Endothelial cell of umbilical vein (primary cell): Measurements from ENCODE around the gene HOXC9. TPM values are rescaled to one million over a fixed set of nuclear protein-coding genes. Genes with fewer than 3 reads are reported as not detected.

Experiments used
- BruUV-seq: library from RNA; stranded (reverse); fragments of 400-500 nt; replicated peaks from 2 replicates; lab custom pipeline; 2021; lab: Mats Ljungman, UMichigan
- CTCF ChIA-PET: fragments of 300-600, 350-600 bp; sonication (Branson Sonifier 250); formaldehyde crosslinking; loops from one replicate; lab custom pipeline; 2021; ENCODE audit warnings: antibody characterized with exemption, inconsistent platforms; lab: Charles Lee
- POLR2A ChIA-PET: fragments of 300-600, 350-600 bp; sonication (Branson Sonifier 250); formaldehyde crosslinking; loops from one replicate; lab custom pipeline; 2021; ENCODE audit warnings: antibody characterized with exemption, inconsistent platforms; lab: Charles Lee
- DNase-seq: peaks from one replicate; pipeline ENCODE4 v3.0.0-alpha.2; 2011; ENCODE audit warnings: low read depth, low spot score
- FAIRE-seq: peaks from 2 replicates; lab custom pipeline; 2011; peaks lifted over from hg19 to GRCh38; lab: Jason Lieb, UNC
- H2AFZ ChIP-seq: 2 replicates; pipeline ENCODE4 v1.6.0; 2012; ENCODE audit warnings: low read depth, low read length, control low read depth, inconsistent platforms
- H3K27ac ChIP-seq: 2 replicates; pipeline ENCODE4 v1.5.1; 2011; ENCODE audit warnings: low read depth, mild to moderate bottlenecking, control low read depth, low read length, moderate library complexity; ENCODE audit not compliant: insufficient read depth
- H3K27me3 ChIP-seq, 2 experiments: 2 replicates each; pipeline versions ENCODE4 v1.6.0 to v1.6.1; 2011; ENCODE audit warnings: low read length in 2 of 2, mixed read lengths in 1 of 2; ENCODE audit not compliant: control insufficient read depth in 2 of 2, insufficient read depth in 2 of 2
- H3K36me3 ChIP-seq, 2 experiments: 2 replicates in 1 of 2; 3 replicates in 1 of 2; pipeline ENCODE4 v1.5.1; 2011; ENCODE audit warnings: low read length in 2 of 2, mild to moderate bottlenecking in 1 of 2, moderate library complexity in 1 of 2; ENCODE audit not compliant: control insufficient read depth in 2 of 2, insufficient read depth in 2 of 2; ENCODE audit errors: extremely low read depth in 1 of 2
- H3K4me1 ChIP-seq: 3 replicates; pipeline ENCODE4 v1.5.1; 2011; ENCODE audit warnings: mild to moderate bottlenecking, low read length; ENCODE audit not compliant: control insufficient read depth, insufficient read depth; ENCODE audit errors: extremely low read depth
- H3K4me2 ChIP-seq: 2 replicates; pipeline ENCODE4 v1.6.1; 2011; ENCODE audit warnings: low read length, control low read depth, mixed read lengths; ENCODE audit not compliant: insufficient read depth
- H3K4me3 ChIP-seq, 3 experiments: fragments of 200-600 bp in 1 of 3; sonication (generic), shearing (Covaris generic) in 1 of 3; replicated peaks in 1 of 3; 2 replicates each; pipeline ENCODE4 v1.5.1; 2011 to 2016; ENCODE audit warnings: control low read depth in 3 of 3, low read length in 3 of 3, mild to moderate bottlenecking in 2 of 3, inconsistent platforms in 1 of 3, low read depth in 1 of 3, moderate library complexity in 1 of 3; ENCODE audit not compliant: insufficient read depth in 1 of 3
- H3K79me2 ChIP-seq: 2 replicates; pipeline ENCODE4 v1.6.0; 2012; ENCODE audit warnings: low read length, inconsistent platforms; ENCODE audit not compliant: control insufficient read depth, insufficient read depth
- H3K9ac ChIP-seq: replicated peaks from 2 replicates; pipeline ENCODE3; 2011; ENCODE audit warnings: low read length, control low read depth; ENCODE audit not compliant: insufficient read depth; ENCODE audit errors: extremely low read depth
- H3K9me1 ChIP-seq: replicated peaks from 3 replicates; pipeline ENCODE4 v1.6.0; 2011; ENCODE audit warnings: mild to moderate bottlenecking, low read length; ENCODE audit not compliant: control insufficient read depth, insufficient read depth; ENCODE audit errors: extremely low read depth
- H3K9me3 ChIP-seq: replicated peaks from 2 replicates; pipeline ENCODE4 v1.5.1; 2012; ENCODE audit warnings: low read length, inconsistent platforms; ENCODE audit not compliant: control insufficient read depth, insufficient read depth
- H4K20me1 ChIP-seq: replicated peaks from 2 replicates; pipeline ENCODE3; 2011; ENCODE audit warnings: mild to moderate bottlenecking, low read length; ENCODE audit not compliant: control insufficient read depth, insufficient read depth; ENCODE audit errors: extremely low read depth
- CTCF ChIP-seq, 2 donors: IDR thresholded peaks; 1 replicate in 1 of 2; 2 replicates in 1 of 2; pipeline ENCODE4 v1.5.1; 2011; ENCODE audit warnings: low read length in 2 of 2, mild to moderate bottlenecking in 2 of 2, moderate library complexity in 2 of 2, control low read depth in 1 of 2, inconsistent platforms in 1 of 2, low read depth in 1 of 2; ENCODE audit not compliant: insufficient read depth in 1 of 2; ENCODE audit errors: extremely low read depth in 1 of 2
- EZH2 ChIP-seq: IDR thresholded peaks from 2 replicates; pipeline ENCODE4 v1.6.1; 2012; ENCODE audit warnings: borderline replicate concordance, low read depth, mild to moderate bottlenecking, moderate library complexity, low read length, inconsistent platforms; ENCODE audit not compliant: severe bottlenecking
- FOS ChIP-seq: IDR thresholded peaks from 2 replicates; pipeline ENCODE4 v1.6.1; 2011; ENCODE audit warnings: mild to moderate bottlenecking, low read length, moderate library complexity, borderline replicate concordance; ENCODE audit not compliant: insufficient read depth
- GATA2 ChIP-seq: IDR thresholded peaks from 2 replicates; pipeline ENCODE4 v1.7.0; 2011; ENCODE audit warnings: low read depth, mild to moderate bottlenecking, moderate library complexity, mixed read lengths, low read length; ENCODE audit not compliant: insufficient read length, insufficient read depth
- JUN ChIP-seq: IDR thresholded peaks from 2 replicates; pipeline ENCODE4 v1.6.1; 2011; ENCODE audit warnings: borderline replicate concordance, low read depth; ENCODE audit not compliant: insufficient read length, insufficient read depth
- MAX ChIP-seq: IDR thresholded peaks from 2 replicates; pipeline ENCODE4 v1.6.1; 2011; ENCODE audit not compliant: insufficient read depth, insufficient read length
- MYC ChIP-seq: IDR thresholded peaks from one replicate; pipeline ENCODE4 v1.6.1; 2011; ENCODE audit warnings: mild to moderate bottlenecking, low read depth, low read length
- POLR2A ChIP-seq: IDR thresholded peaks from 2 replicates; pipeline ENCODE4 v1.6.1; 2012; ENCODE audit warnings: low read depth, mild to moderate bottlenecking, control low read depth, low read length
- POLR2AphosphoS5 ChIP-seq: IDR thresholded peaks from 2 replicates; pipeline ENCODE4 v1.6.1; 2012; ENCODE audit warnings: low read depth, mild to moderate bottlenecking, control low read depth, low read length, moderate library complexity; ENCODE audit not compliant: insufficient read depth
- dilution Hi-C: fragments of 300-500 bp; cut with MboI; formaldehyde crosslinking; loops from one replicate; pipeline ENCODE4 v1.15.0; 2019; ENCODE audit warnings: low sequenced_read_pairs; ENCODE audit not compliant: extremely low pct_ligation_motif_present
- intact Hi-C: fragments of 100-400 bp; cut with micrococcal nuclease; formaldehyde crosslinking; loops from one replicate; pipeline ENCODE4 v1.10.0; 2022
- polyA plus RNA-seq, 4 experiments: library from polyadenylated mRNA; depleted of rRNA in 3 of 4; stranded (reverse) in 3 of 4; unstranded in 1 of 4; fragments of >200 nt; gene quantifications; 2 replicates each; pipeline versions ENCODE4 v1.2.1 to v1.2.3, GENCODE V29; 2011 to 2012; ENCODE audit warnings: missing spikeins in 1 of 4
- total RNA-seq: library from RNA; stranded (reverse); gene quantifications from 2 replicates; pipeline ENCODE4 v1.2.3, GENCODE V29; 2021

The HOXC9 gene
- total and polyA plus RNA-seq, 2 donors (not counting 3 experiments of a cell fraction or from before 2014, with no cell fraction given) = 0.40 to 0.58 TPM

DNA sequence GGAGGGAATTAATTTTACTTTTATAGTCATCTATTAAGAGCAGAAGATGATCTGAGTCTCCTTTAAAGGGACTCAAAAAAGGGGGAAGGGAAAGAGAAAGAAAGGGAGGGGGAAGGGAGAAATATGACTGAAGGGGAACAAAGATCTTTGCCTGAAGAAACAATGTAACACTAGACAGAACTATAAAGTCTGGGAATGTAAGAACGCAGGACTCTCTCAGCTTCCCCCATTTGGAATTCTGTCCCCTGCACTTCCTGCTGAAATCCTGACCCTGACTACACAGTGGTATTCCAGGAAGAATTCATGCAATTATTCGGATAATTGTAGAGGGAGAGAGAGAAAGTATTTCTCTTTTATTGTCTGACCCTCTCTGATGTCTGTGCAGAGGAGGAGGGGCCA lies 35.6 kb upstream of the HOXC9 start:
- FAIRE-seq = no peak
- Histone ChIP-seq H2AFZ (no peak overlapping the region), H3K79me2 (no peaks in the 10 kb centered on the region), H3K9ac (no peak overlapping the region), H3K9me1 (no peaks in the 10 kb centered on the region), H3K4me3 (no peak overlapping the region), H4K20me1 (no peaks in the 10 kb centered on the region), H3K36me3 (no peaks in the 10 kb centered on the region), H3K4me1 (no peaks in the 10 kb centered on the region), H3K27ac (no peak overlapping the region), H3K9me3 (no peaks in the 10 kb centered on the region), H3K4me2 (no peak overlapping the region), H3K27me3 (peaks cover 91 to 100% of the 10 kb centered on the region in 2 experiments)
- ChIA-PET CTCF (no interaction called here), POLR2A (no interaction called here)
- no TSS peak for BruUV-seq
- no peak for TF ChIP-seq POLR2A
- intact Hi-C loops (no loop called here), dilution Hi-C loops (no loop called here)
- no peak for DNase-seq

GRCh38 chr12:53965281-53966084 lies 34.5 kb upstream of the HOXC9 start:
- H4K20me1 ChIP-seq = no peaks in the 10 kb centered on the region
- intact Hi-C loops = no loop called here
- no peak overlapping the region for H3K9ac ChIP-seq
- no peak for TF ChIP-seq JUN
- TF ChIP-seq POLR2AphosphoS5 = no peak
- TF ChIP-seq MAX = no peak
- TF ChIP-seq EZH2 = no peak
- TF ChIP-seq MYC = no peak
- TF ChIP-seq GATA2 = no peak
- no peak for TF ChIP-seq CTCF (IDR thresholded peaks at IDR 0.05; ENCODE audit: extremely low read depth in 1 of 2, insufficient read depth in 1 of 2, low read depth in 1 of 2, low read length in 2 of 2)
- no peak for TF ChIP-seq FOS
- TF ChIP-seq POLR2A = no peak
- peaks cover 91 to 100% of the 10 kb centered on the region in 2 experiments for H3K27me3 ChIP-seq
- dilution Hi-C loops = no loop called here
- ChIA-PET CTCF (interaction anchor here (0.6 to 0.9 kb wide), 2 partner anchors 11 to 40 kb away, joined by 3 read pairs; no protein-coding TSS in a partner anchor), POLR2A (no interaction called here)
- H3K4me3 ChIP-seq = no peak overlapping the region
- no peak overlapping the region for H3K4me2 ChIP-seq
- H3K79me2 ChIP-seq = no peaks in the 10 kb centered on the region
- no peak for DNase-seq
- no peak for FAIRE-seq
- H3K36me3 ChIP-seq = no peaks in the 10 kb centered on the region
- no peak overlapping the region for H2AFZ ChIP-seq
- no TSS peak for BruUV-seq
- H3K9me1 ChIP-seq = no peaks in the 10 kb centered on the region
- H3K4me1 ChIP-seq = no peaks in the 10 kb centered on the region
- no peak overlapping the region for H3K27ac ChIP-seq
- H3K9me3 ChIP-seq = no peaks in the 10 kb centered on the region
